Measurements from ENCODE around the gene DEGS2.

The DEGS2 gene

DNA sequence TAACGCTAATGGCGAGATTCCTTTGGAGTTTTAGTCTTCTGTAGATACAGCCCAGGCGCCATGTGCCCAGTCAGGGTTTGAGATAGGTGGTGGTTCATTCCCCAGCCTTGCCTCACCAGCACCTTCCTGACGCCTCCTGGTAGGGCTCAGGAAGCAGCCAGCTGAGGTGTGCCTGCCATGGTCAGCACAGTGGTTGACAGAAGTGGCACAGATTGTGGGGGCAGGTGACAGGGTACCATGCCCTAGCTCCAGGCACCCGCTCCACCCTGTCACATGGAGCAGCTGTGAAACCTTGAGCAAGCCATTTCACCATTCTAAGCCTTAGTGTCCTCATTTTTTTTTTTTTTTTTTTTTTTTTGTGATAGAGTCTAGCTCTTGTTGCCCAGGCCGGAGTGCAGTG, 48.6 kb downstream of the DEGS2 start:
- no peak for DNase-seq (ENCODE audit: low read depth)
- TF ChIP-seq CTCF (IDR thresholded peaks at IDR 0.05; ENCODE audit: low read depth, low read length, missing control alignments) = no peak
- no peak overlapping the region for H3K4me3 ChIP-seq (ENCODE audit: low read depth, low read length)

GRCh38 chr14:100109594-100109955, 49.9 kb downstream of the DEGS2 start:
- H3K4me3 ChIP-seq (ENCODE audit: low read depth, low read length) = no peak overlapping the region
- no peak for TF ChIP-seq CTCF (IDR thresholded peaks at IDR 0.05; ENCODE audit: low read depth, low read length, missing control alignments)
- no peak for DNase-seq (ENCODE audit: low read depth)

DNA sequence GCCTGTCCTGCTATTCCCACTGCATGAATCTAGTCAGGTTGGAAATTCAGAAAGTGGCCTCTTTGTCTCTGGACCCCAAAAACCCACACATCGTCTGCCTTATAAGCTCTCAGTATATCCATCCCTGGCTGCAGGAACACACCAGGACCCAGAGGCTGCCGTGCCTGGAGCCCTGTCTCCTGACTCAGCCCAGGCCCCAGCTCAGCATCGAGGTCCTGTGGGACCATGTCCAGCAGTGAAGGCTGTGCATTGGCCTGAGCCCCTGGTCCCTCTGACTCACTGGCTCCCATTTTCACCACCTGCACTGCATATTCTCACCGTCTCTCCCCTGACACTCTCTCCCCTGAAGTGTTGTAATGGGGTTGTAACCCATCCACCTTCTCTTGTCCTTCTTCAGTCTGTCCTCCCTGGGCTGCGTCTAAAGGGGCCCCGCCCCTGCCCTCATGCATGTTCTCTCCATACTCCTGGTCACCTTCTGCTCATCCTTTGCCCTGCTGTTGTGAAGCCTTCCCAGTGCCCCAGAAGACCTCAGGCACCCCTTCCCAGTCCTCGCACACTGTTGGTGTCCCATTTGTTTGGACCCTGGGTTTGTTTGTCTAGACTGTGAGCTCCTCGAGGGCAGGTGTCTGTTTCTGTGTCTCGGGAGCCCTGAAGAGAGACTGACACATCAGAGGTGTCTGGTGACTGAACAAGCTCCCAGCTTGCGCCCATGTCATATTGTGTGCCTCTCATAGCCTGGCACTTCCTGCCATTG, 50.4 kb downstream of the DEGS2 start:
- no peak overlapping the region for H3K4me3 ChIP-seq (ENCODE audit: low read depth, low read length)
- DNase-seq (ENCODE audit: low read depth) = no peak
- TF ChIP-seq CTCF (IDR thresholded peaks at IDR 0.05; ENCODE audit: low read depth, low read length, missing control alignments) = no peak

DNA sequence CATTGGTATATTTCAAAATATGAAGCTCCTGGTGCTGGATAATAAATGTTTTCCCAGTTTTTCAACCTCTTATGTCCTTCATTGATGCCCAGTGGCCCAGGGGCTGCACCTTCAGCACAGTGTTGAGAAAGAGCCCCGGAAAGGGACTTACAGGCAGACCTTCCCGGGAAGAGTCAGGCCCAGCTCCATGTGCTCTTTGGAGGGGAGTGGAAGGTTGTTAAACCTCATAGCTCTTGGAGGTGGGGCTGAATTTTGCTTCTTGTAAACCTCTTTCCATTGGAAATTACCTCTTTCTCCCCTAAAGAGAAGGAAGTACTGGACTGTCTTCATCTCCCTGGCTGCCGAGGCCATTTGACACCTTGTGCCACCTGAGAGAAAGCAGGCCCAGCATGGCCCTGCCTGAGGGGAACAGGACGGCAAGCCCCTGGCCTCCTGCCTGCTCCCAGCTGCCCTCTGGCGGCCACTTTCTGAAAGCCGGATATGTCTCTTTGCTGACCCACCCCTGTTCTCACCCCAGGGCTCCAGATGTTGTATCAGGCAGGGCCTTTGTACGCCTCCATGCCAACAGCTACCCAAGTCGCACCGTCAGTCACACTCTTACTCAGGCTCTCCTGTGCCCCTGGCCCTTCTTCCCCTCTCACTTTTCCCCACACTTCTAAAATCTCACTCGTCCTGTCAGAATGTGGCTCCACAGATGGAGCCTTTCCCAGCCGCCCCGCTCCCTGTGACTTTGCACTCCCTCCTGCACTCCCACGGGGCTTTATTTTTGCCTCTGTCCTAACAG, 51.2 kb downstream of the DEGS2 start:
- H3K4me3 ChIP-seq (ENCODE audit: low read depth, low read length) = no peak overlapping the region
- peak; percentile 94 for TF ChIP-seq CTCF (IDR thresholded peaks at IDR 0.05; ENCODE audit: low read depth, low read length, missing control alignments)
- peak; percentile 26 for DNase-seq (ENCODE audit: low read depth)

DNA sequence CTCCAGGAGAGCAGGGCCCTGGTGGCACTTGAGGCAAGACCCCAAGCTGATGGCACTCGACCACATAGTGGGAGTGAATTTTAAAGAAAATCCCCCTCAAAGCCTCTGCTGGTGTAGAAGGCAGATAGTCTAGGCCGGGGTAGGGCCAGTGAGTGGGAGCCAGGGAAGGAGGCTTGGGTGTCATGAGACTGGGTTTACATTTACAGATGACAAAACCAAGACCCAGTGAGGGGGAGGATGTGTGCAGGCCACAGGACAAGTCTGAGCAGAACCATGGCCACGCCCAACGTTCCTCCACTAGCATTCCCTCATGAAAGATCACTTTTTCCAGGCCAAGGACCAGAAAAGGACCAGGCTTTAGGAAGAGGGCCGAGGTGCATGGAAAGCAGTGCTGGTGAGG, 52.2 kb downstream of the DEGS2 start:
- no peak overlapping the region for H3K4me3 ChIP-seq (ENCODE audit: low read depth, low read length)
- DNase-seq (ENCODE audit: low read depth) = no peak
- no peak for TF ChIP-seq CTCF (IDR thresholded peaks at IDR 0.05; ENCODE audit: low read depth, low read length, missing control alignments)

DNA sequence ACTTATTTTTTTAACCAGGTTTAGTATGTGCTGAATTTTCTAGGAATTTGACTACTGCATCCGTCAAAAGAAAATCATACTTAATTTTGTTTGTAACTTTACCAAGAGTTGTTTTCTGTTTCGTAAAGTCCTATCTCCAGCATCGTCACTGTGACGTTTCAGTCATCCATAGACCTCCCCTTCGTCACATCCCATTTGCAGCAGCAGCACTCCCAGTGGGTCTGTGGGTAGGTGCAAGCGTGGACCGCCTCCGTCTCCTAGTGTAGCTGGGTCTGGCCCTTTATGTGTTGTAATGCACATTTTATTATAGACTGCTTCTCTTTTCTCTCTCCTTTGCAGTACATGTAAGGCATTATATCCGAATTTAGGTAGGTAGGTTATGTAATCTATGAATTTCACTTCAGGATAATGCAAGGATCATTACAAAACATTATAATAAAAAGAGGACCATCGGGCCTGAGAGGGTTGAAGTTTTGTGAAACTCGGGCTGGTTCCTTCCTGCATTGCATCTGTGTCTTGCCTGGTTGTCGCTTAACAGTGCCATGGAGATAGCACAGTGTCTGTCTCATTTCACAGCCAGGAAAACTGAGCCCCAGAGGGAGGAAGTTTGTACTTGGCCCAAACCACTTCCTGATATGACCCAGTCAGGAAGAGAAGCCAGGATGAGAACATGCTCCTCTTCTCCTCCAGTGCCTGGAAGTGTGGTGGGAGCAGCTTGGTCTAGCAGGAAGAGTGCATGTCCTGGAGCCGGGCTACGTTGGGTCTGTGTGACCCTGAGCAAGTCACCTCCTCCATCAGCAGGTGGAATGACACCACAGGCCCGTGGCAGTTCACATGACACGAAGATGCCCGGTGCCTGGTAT, 53.0 kb downstream of the DEGS2 start:
- H3K4me3 ChIP-seq (ENCODE audit: low read depth, low read length) = no peak overlapping the region
- no peak for TF ChIP-seq CTCF (IDR thresholded peaks at IDR 0.05; ENCODE audit: low read depth, low read length, missing control alignments)
- no peak for DNase-seq (ENCODE audit: low read depth)
